GM12878 (cell line): Measurements from ENCODE around the gene BRD3. TPM values are rescaled to one million over a fixed set of nuclear protein-coding genes. Genes with fewer than 3 reads are reported as not detected.

ENCODE experiments used
- CBX3 ChIP-seq: fragments of 200-600 bp; sonication (generic); IDR thresholded peaks from 2 replicates; pipeline ENCODE4 v1.6.1; 2016; ENCODE audit warnings: low read depth, borderline replicate concordance
- CBX5 ChIP-seq: sonication (generic); IDR thresholded peaks from 2 replicates; pipeline ENCODE4 v1.6.1; 2016; ENCODE audit warnings: low read depth, moderate library complexity, mild to moderate bottlenecking, inconsistent platforms
- CHD2 ChIP-seq: IDR thresholded peaks from 2 replicates; pipeline ENCODE4 v1.6.1; 2011; ENCODE audit warnings: low read depth, low read length, improper control_type of control experiment, borderline replicate concordance
- EP300 ChIP-seq, 2 experiments: fragments of 150-350 bp in 1 of 2; IDR thresholded peaks; 2 replicates each; pipeline ENCODE4 v1.6.1; 2011 to 2012; ENCODE audit warnings: low read depth in 2 of 2, low read length in 2 of 2, borderline replicate concordance in 1 of 2, improper control_type of control experiment in 1 of 2, inconsistent platforms in 1 of 2; ENCODE audit not compliant: control insufficient read depth in 1 of 2
- HDAC2 ChIP-seq: fragments of 200-600 bp; sonication (generic); IDR thresholded peaks from 2 replicates; pipeline ENCODE4 v1.6.1; 2017
- HDGF ChIP-seq: fragments of 450-650 bp; IDR thresholded peaks from 2 replicates; pipeline ENCODE4 v1.6.1; 2016; ENCODE audit warnings: antibody characterized with exemption
- IRF3 ChIP-seq: fragments of 450-650 bp; IDR thresholded peaks from 2 replicates; pipeline ENCODE4 v1.6.1; 2014; ENCODE audit warnings: mild to moderate bottlenecking
- IRF5 ChIP-seq: fragments of 450-650 bp; IDR thresholded peaks from 2 replicates; pipeline ENCODE4 v1.6.1; 2017; ENCODE audit warnings: borderline replicate concordance
- KDM1A ChIP-seq: fragments of 200-600 bp; sonication (generic); IDR thresholded peaks from 2 replicates; pipeline ENCODE4 v1.6.1; 2016; ENCODE audit warnings: borderline replicate concordance
- KLF5 ChIP-seq: fragments of 450-650 bp; IDR thresholded peaks from 2 replicates; pipeline ENCODE4 v1.6.1; 2014; ENCODE audit warnings: mild to moderate bottlenecking; ENCODE audit not compliant: partially characterized antibody
- MEF2A ChIP-seq: IDR thresholded peaks from 2 replicates; pipeline ENCODE4 v1.6.1; 2011; ENCODE audit warnings: low read depth, mild to moderate bottlenecking, low read length, moderate library complexity; ENCODE audit not compliant: insufficient read depth
- NFIC ChIP-seq: IDR thresholded peaks from 2 replicates; pipeline ENCODE4 v1.6.1; 2012; ENCODE audit warnings: low read depth, mild to moderate bottlenecking, inconsistent platforms, low read length, moderate library complexity
- NFXL1 ChIP-seq: fragments of 450-650 bp; IDR thresholded peaks from 2 replicates; pipeline ENCODE4 v1.6.1; 2017; ENCODE audit warnings: antibody characterized with exemption, mild to moderate bottlenecking, borderline replicate concordance
- PKNOX1 ChIP-seq: fragments of 450-650 bp; IDR thresholded peaks from 2 replicates; pipeline ENCODE4 v1.6.1; 2016; ENCODE audit warnings: mild to moderate bottlenecking
- POLR2A ChIP-seq: IDR thresholded peaks from 2 replicates; pipeline ENCODE4 v1.6.1; 2011; ENCODE audit warnings: low read depth, mild to moderate bottlenecking, low read length
- POU2F2 ChIP-seq: IDR thresholded peaks from 3 replicates; pipeline ENCODE4 v1.6.1; 2011; ENCODE audit warnings: low read depth, mild to moderate bottlenecking, low read length, borderline replicate concordance
- RAD21 ChIP-seq: IDR thresholded peaks from 2 replicates; pipeline ENCODE4 v1.6.1; 2011; ENCODE audit warnings: mild to moderate bottlenecking, low read depth, low read length, moderate library complexity; ENCODE audit not compliant: insufficient read depth
- REST ChIP-seq: IDR thresholded peaks from 2 replicates; pipeline ENCODE4 v1.6.1; 2012; ENCODE audit warnings: mild to moderate bottlenecking, low read depth, low read length
- SIN3A ChIP-seq: IDR thresholded peaks from 2 replicates; pipeline ENCODE4 v1.6.1; 2012; ENCODE audit warnings: low read depth, low read length, improper control_type of control experiment
- SMAD1 ChIP-seq: fragments of 450-650 bp; IDR thresholded peaks from 2 replicates; pipeline ENCODE4 v1.6.1; 2018; ENCODE audit warnings: mild to moderate bottlenecking, low read depth; ENCODE audit not compliant: partially characterized antibody
- SMAD5 ChIP-seq: IDR thresholded peaks from 2 replicates; pipeline ENCODE4 v1.6.1; 2016; ENCODE audit warnings: antibody characterized with exemption, low read depth
- SP1 ChIP-seq: IDR thresholded peaks from one replicate; pipeline ENCODE4 v1.6.1; 2011; ENCODE audit warnings: low read depth, low read length
- SREBF2 ChIP-seq: IDR thresholded peaks from 2 replicates; pipeline ENCODE4 v1.6.1; 2012; ENCODE audit warnings: mild to moderate bottlenecking, low read length
- SUZ12 ChIP-seq: fragments of 200-600 bp; sonication (generic); IDR thresholded peaks from one replicate; pipeline ENCODE4 v1.6.1; 2018; ENCODE audit warnings: antibody characterized with exemption, mild to moderate bottlenecking; ENCODE audit not compliant: unreplicated experiment
- TARDBP ChIP-seq: IDR thresholded peaks from 2 replicates; pipeline ENCODE4 v1.6.1; 2016; ENCODE audit warnings: borderline replicate concordance
- ZSCAN29 ChIP-seq: fragments of 450-650 bp; IDR thresholded peaks from 2 replicates; pipeline ENCODE4 v1.6.1; 2017; ENCODE audit warnings: mild to moderate bottlenecking, moderate library complexity
- polyA plus RNA-seq, 11 experiments: library from polyadenylated mRNA; depleted of rRNA in 4 of 11; unstranded in 6 of 11; stranded (reverse) in 5 of 11; fragments of >200 nt; fragmentation: Nextera tagmentation in 4 of 11; fragmentation: Illumina TruSeq in 1 of 11; extraction: Ambion mirVana in 4 of 11; extraction: Trizol in 1 of 11; gene quantifications; 1 replicate in 1 of 11; 2 replicates in 10 of 11; pipeline versions ENCODE4 v1.2.1 to v1.2.3, GENCODE V29; 2011 to 2016; ENCODE audit warnings: inconsistent platforms in 2 of 11, missing spikeins in 2 of 11, low read depth in 1 of 11
- total RNA-seq, 4 experiments: library from RNA; depleted of rRNA in 3 of 4; stranded (reverse); fragments of >200 nt in 3 of 4; fragmentation: Illumina TruSeq in 1 of 4; extraction: Trizol in 1 of 4; gene quantifications; 2 replicates each; pipeline versions ENCODE4 v1.2.1 to v1.2.3, GENCODE V29; 2013 to 2021

The BRD3 gene
- total and polyA plus RNA-seq, 10 of the 15 experiments (the other 5 are each of a cell fraction or from before 2014, with no cell fraction given), result 0.53 to 20.8 (median 4.8) TPM

GRCh38 chr9:133992780-133993634, 74.8 kb downstream of the BRD3 start (continued):
- TF ChIP-seq SUZ12 (no peak), NFXL1 (no peak), SMAD1 (no peak), SIN3A (peak; percentile 20; the same call in 1 of the 2 replicates), SREBF2 (no peak), PKNOX1 (no peak), EP300 (IDR thresholded peaks at IDR 0.05; ENCODE audit: borderline replicate concordance in 1 of 2, control insufficient read depth in 1 of 2, low read depth in 2 of 2, low read length in 2 of 2) (no peak), NFIC (no peak), HDGF (no peak), SP1 (no peak), IRF3 (no peak), ZSCAN29 (no peak), CBX5 (no peak), POLR2A (peak; percentile 78), CBX3 (no peak), REST (no peak), RAD21 (peak; percentile 22; the same call in 1 of the 2 replicates), KDM1A (no peak), KLF5 (peak; percentile 23), SMAD5 (no peak), CHD2 (no peak), MEF2A (no peak), IRF5 (no peak), HDAC2 (no peak), POU2F2 (no peak), TARDBP (no peak)
